Mammary epithelial cell (primary cell): Measurements from ENCODE around the gene THADA.

ENCODE experiments used
- CTCF ChIP-seq, 2 donors: IDR thresholded peaks in 1 of 2; conservative IDR thresholded peaks in 1 of 2; 2 replicates each; pipeline ENCODE4 v1.5.1; 2011 to 2012; ENCODE audit warnings: inconsistent platforms in 2 of 2, low read length in 2 of 2, mild to moderate bottlenecking in 2 of 2, control low read depth in 1 of 2, low read depth in 1 of 2; ENCODE audit not compliant: insufficient read depth in 1 of 2; ENCODE audit errors: extremely low read depth in 1 of 2
- EZH2 ChIP-seq: IDR thresholded peaks from 2 replicates; pipeline ENCODE4 v1.6.1; 2012; ENCODE audit warnings: low read length, inconsistent platforms, borderline replicate concordance

DNA sequence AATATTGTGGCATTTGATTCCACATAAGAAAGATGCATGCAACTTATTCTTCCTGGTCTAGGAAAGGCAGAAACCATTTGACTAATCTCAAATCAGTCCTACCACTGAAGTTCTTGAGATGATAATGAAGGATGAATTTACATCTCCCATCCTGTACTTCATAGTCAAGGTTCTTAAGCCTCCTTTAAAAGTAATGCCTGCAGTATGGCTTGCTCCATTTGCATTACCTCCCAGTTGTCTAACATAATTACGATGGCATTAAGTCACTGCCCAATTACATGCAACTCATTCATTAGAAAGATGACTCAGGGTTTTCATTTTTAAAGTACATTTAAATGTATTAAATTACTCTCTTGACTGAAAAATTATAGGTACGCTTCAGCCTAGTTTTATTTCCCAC, 32.2 kb downstream of the THADA start:
- TF ChIP-seq CTCF (conservative IDR thresholded peaks at IDR 0.05 in 1 of 2, IDR thresholded peaks at IDR 0.05 in 1 of 2; ENCODE audit: extremely low read depth in 1 of 2, insufficient read depth in 1 of 2, low read depth in 1 of 2, low read length in 2 of 2) (no peak), EZH2 (no peak)
